NCI-H2196 (cell line): Measurements from ENCODE around the gene TCERG1L.

Experiments
- DNase-seq: peaks from one replicate; lab custom pipeline; 2025; ENCODE audit not compliant: unreplicated experiment; lab: John Stamatoyannopoulos, UW

TCERG1L gene

GRCh38 chr10:131230641-131231322 is 80.7 kb downstream of the TCERG1L start:
- no peak for DNase-seq

GRCh38 chr10:131230166-131230565 is 81.4 kb downstream of the TCERG1L start:
- DNase-seq: no peak

GRCh38 chr10:131227163-131227740 is 84.3 kb downstream of the TCERG1L start:
- no peak for DNase-seq

GRCh38 chr10:131226446-131227162 is 84.9 kb downstream of the TCERG1L start:
- DNase-seq: no peak

DNA sequence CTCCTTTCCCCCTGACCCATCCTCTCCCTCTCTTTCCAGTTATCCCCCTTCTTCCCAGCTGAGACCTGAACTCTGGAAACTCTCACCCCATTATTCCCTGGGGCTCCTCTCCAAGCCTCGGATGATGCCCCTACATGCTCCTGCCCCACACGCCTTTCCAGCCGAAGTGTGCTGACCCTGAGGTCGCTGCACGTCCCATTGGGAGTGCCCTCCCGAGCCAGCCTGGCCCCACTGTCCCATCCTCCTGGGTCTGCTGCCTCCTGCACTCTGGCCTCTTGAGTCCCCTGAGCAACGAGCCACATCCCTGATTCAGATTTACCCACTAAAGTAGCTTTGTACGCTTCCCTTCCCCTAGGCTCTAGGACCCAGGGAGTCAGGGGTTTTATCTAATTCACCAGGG is 87.4 kb downstream of the TCERG1L start:
- DNase-seq: no peak

- no peak for DNase-seq
Observed at GRCh38 chr10:131223422-131223821, 88.1 kb downstream of the TCERG1L start.

DNA sequence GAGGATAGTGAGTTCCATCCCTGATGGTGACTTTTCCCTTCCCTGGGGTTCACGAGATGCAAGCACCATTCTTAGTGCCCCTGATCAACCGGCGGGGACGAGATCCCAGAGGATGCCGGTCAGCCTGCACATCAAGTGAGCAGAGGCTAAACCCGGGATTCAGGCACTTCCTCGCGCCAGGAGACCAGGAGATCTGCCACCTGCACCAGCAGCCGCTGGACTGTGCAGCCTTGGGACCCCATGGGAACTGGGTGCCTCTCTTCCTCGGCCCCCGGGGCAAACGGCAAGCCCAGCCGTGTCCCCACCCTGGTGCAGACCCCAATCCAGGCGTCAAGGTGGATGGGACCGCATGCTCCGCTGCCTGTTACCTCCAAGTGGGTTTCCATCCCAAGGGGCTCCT is 88.5 kb downstream of the TCERG1L start:
- no peak for DNase-seq

DNA sequence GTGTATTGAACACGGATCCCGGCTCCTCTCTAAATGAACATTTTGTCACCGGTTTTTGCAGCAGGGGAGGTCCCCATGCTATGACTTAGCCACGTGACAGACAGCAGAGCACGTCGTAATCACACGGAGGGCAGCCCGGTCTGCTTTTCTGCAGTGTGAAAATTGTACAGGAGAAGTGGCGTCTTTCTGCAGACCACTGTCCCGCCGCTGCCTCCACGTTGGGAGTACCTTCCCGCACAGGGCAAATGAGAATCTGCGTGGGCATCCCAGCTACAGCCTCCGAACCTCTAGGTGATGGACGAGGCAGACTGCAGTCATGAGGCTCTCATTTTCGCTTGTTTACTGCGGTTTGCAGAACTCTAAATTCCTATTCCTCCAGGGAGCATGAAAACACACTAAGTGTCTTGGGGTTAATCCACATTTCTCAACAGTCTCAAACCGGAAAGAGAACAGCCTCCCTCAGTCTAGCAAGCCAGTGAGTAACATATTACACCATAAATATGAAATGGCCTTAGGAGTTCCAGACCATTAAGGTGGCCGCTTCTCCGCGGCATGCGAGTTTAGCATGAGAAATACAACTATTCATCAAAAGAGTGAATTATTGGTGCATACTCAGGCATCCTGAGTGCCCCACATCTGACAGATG is 89.8 kb downstream of the TCERG1L start:
- DNase-seq: no peak

DNA sequence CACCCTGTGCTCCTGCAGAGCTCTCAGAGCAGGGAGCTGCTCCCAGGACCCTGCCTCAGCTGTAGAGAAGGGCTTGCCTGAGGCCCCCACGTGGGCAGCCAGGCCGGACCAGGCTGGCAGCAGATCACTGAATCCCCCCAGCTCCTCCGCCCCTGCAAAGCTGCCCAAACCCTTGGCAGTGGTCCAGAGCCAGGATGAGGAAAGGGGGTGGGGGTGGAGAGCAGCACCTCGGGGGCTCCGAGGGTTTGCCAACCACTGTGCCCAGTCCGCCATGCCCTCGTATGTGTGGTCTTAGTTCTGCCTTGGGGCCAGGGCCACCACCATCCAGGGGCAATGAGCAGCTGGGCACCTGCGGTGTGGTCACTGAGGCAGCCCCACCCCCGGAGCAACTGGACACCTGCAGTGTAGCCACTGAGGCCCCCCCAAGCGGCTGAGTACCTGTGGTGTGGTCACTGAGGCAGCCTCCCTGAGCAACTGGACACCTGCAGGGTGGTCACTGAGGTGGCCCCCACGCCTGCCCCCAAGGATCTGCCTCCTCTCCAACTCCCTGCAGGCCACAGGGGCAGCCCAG is 90.8 kb downstream of the TCERG1L start:
- DNase-seq: no peak

- DNase-seq: no peak
Observed at GRCh38 chr10:131219955-131220489, 91.5 kb downstream of the TCERG1L start.

GRCh38 chr10:131219584-131219886 is 92.0 kb downstream of the TCERG1L start:
- no peak for DNase-seq

GRCh38 chr10:131218811-131219583 is 92.5 kb downstream of the TCERG1L start:
- DNase-seq: no peak

DNA sequence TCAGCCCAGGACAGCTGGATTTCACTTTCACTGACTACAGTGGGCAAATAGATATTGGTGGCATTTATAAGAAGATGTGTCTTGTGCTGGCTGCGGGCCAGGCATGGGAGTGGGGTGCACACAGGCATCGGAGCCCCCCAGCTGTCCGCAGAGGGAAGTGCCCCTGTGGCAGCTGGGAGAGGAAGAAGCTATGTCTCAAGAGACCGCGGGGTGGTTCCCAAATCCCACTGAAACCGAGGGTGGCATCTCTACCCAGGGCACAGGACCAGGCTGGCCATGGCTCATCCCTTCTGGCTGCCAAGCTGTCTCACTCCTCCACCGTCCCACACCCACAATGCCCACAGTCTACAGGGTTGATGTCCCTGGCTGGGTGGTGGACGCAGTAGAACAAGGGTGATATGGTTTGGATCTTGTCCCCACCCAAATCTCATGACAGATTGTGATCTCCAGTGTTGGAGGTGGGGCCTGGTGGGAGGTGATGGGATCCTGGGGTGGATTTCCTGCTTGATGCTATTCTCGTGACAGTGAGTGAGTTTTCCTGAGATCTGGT is 94.8 kb downstream of the TCERG1L start:
- DNase-seq: no peak

DNA sequence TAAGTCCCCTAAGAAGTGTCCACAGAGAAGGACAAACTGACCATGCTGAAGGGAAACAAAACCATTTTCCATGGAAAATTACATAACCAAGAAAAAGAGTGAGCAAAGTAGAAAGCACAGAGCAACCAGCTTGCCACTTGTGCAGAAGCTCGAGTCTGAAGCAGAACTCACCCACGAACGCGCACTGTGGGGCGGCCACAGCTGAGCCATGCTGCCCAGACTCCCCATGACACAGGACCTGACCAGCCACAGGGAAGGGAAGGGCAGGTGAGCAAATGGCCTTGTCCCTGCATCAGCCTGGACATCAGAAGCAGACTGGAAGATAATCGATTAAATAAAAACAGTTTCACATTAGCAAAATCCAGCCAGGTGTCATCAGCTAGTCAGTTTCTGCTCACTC is 95.7 kb downstream of the TCERG1L start:
- DNase-seq: no peak

DNA sequence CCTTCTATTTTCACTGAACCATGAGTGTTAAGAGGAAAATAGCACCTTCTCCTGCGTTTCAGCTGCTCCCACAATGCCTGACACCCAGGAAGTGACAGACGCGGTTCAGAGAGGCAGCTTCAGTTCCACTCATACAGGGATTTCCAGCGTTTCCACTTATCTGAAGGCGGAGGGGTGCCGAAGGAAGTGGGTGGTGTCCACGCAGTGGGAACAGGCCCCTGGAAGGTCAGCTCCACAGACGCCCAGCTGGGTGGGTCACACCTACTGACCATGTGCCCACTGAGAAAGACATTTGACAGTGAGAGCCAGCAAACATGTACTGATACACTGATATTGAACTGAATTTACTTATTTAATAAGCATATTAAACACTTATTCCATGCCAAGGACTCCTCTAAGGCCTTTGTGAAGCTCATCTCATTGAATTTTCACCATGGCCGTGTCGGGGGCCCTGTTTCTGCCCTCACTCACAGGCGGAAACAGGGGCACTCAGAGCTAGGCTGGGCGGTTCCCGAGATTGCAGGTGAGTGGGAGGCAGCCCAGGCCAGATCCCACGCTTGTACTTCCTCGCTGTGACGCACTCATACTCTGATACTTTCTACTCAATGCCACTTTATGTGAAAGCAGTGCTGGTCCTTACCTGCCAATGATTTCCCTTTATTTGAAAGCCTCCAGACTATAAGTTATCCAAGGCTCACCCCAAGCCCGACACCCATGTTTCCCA is 96.8 kb downstream of the TCERG1L start:
- no peak for DNase-seq

- no peak for DNase-seq
Observed at GRCh38 chr10:131213741-131214505, 97.6 kb downstream of the TCERG1L start.

DNA sequence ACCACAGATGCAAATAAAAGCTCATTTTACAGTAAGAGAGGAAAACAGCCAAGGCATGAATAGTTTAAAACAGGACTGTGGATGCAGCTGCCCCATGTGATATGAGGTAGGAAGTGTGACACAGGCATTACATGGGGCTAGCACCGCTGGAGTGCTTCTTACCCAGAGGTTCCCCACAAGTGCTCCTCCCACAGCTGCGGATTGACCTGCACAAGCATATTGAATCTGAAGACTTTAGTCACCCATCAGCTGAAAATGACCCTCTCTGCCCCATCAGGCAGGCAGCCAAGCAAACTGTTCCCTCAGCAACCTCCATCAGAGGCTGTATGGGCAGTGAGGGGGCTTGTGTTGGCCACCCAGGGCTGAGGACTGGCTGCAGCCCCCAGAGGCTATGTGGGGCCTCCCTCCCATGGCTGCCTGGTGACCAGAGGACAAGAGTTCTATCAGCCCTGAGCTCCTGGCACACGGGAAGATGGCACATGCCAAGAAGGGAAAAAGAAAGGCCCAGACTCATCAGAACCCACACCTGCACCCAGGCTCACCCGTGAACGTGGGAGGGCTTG is 98.7 kb downstream of the TCERG1L start:
- no peak for DNase-seq

GRCh38 chr10:131211965-131212619 is 99.4 kb downstream of the TCERG1L start:
- DNase-seq: no peak
